Fibroblast of villous mesenchyme (primary cell): ENCODE measurements around the gene TRIP11. TPM values are rescaled to one million over a fixed set of nuclear protein-coding genes. Genes with fewer than 3 reads are reported as not detected.
A peak's percentile ranks its signal among the peaks of the same experiment; 100 is the strongest.

Experiments
- DNase-seq: peaks from one replicate; pipeline ENCODE4 v3.0.0-alpha.2; 2010; ENCODE audit warnings: low read depth
- H3K4me3 ChIP-seq: 2 replicates; pipeline ENCODE4 v1.5.1; 2011; ENCODE audit warnings: low read depth, mild to moderate bottlenecking, low read length
- total RNA-seq: library from RNA; depleted of rRNA; stranded (reverse); fragments of >200 nt; gene quantifications from 2 replicates; pipeline ENCODE4 v1.2.3, GENCODE V29; 2012
- TF ChIP-seq, protein P1 (sequence below): IDR thresholded peaks from 2 replicates; pipeline ENCODE4 v1.5.1; 2012; ENCODE audit warnings: low read depth, mild to moderate bottlenecking, low read length; ENCODE audit not compliant: insufficient read depth

Gene TRIP11
- total RNA-seq, 1 donor, result 45.3 TPM

DNA sequence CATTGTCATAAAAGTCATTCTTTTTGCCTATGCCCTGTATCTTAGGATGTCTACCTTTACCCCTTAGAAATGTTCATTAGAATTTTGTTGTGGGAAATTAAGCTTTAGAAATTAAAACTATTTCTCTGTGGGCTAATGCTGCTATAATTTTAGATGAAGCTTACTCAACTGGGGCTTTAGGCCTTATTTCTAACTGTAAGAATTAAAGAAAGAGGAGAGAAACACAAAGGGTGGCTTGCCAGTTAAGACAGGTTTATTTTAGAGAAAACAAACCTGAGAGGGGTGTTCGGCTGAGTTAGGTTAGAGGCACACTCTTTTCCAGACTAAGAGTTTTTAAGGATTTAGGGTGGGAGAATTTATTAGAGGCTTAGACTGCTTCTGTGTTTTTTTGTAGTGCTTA lies 6.4 kb downstream of the TRIP11 start:
- no peak for DNase-seq
- no peak overlapping the region for H3K4me3 ChIP-seq
- TF ChIP-seq, protein P1, sequence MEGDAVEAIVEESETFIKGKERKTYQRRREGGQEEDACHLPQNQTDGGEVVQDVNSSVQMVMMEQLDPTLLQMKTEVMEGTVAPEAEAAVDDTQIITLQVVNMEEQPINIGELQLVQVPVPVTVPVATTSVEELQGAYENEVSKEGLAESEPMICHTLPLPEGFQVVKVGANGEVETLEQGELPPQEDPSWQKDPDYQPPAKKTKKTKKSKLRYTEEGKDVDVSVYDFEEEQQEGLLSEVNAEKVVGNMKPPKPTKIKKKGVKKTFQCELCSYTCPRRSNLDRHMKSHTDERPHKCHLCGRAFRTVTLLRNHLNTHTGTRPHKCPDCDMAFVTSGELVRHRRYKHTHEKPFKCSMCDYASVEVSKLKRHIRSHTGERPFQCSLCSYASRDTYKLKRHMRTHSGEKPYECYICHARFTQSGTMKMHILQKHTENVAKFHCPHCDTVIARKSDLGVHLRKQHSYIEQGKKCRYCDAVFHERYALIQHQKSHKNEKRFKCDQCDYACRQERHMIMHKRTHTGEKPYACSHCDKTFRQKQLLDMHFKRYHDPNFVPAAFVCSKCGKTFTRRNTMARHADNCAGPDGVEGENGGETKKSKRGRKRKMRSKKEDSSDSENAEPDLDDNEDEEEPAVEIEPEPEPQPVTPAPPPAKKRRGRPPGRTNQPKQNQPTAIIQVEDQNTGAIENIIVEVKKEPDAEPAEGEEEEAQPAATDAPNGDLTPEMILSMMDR, result no peak

- TF ChIP-seq, protein P1, result no peak
- no peak overlapping the region for H3K4me3 ChIP-seq
- no peak for DNase-seq
Observed at GRCh38 chr14:92026548-92027190, 13.2 kb downstream of the TRIP11 start.

DNA sequence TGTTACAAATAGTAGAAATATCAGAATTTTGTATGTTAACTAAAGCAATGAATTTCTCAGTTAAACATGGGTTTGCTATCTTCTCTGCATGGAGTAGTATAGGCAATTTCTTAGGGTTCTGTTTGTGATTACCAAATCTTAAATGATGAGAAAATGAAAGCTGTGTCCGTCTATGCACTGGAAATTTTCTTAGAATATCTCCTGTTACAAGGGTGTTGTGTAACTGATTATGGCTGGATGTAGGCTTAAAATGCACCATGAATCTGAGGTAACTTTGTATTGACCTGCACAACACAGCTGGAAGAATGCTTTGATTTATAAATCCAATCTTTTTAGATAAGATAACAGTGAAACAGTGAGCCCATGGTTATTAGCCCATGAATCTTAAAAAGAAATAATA lies 17.8 kb downstream of the TRIP11 start:
- TF ChIP-seq, protein P1, result no peak
- no peak overlapping the region for H3K4me3 ChIP-seq
- peak; percentile 37 for DNase-seq

DNA sequence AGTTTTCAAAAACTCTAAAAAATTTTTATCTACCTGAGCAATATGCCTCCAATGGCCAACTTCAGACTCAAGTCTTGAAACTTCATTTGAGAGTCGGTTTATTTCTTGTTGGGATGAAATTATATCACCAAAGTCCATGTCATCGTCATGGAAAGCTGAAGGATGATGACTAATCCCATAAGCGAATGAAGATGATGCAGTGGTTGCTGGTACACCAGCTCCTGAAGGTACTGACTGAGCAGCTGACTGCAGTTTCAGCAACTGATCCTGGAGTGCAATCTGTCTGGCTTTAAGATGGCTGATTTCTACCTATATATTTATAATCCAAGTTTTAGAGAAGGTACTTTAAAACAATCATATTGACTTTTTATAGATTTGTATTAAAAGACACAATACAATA lies 18.3 kb downstream of the TRIP11 start:
- DNase-seq, result no peak
- TF ChIP-seq, protein P1, result no peak
- H3K4me3 ChIP-seq, result no peak overlapping the region

- no peak for DNase-seq
- TF ChIP-seq, protein P1, result no peak
- no peak overlapping the region for H3K4me3 ChIP-seq
Observed at GRCh38 chr14:92014040-92014439, 25.8 kb downstream of the TRIP11 start.

DNA sequence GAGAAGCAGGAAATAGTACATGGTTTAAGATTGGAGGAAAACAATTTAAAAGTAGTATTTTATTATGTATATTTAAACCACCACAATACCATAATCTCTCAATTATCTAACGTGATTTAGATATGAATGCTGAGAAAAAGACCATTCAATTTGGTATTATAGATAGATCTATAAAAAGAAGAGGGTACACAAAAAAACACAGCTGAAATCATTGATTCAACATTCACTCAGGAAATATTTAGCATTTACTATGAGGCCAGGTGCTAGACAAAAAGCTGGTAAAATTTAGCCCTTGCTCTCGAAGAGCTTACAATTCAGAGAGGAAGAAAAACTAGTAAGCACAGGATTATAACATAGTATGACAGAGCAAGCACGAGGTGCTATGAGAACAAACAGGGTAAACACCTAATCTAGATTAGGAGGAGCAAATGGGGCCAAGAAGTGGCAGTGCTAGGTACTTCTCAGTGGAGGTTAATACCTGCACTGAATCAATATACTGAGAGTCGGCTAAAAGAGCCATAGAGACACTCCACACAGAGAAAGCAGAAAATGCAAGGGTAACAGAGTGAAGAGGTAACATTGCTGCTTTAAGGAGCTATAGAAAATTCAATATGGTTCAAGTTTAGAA lies 27.6 kb downstream of the TRIP11 start:
- TF ChIP-seq, protein P1, result no peak
- no peak for DNase-seq
- H3K4me3 ChIP-seq, result no peak overlapping the region
